ENCODE measurements around the gene REEP2.

The REEP2 gene

DNA sequence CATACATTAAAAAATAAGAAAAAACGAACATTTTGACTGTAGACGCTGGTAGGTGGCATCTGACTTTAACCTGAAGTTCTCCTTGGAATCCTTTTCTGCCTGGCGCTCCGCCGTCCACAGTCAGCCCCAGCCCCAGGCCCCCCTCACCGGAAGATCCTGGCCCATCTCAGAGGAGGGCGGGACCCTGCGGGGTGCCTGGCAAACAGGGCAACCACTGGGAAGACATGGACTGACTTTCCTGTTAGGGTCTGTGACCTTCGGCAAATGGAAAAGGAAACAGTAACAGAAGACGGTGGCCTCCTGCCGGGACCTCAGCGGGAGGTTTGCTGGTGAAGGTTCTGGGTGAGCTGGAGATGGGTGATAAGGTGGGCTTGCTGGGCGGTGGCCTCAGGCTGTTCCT lies 14.7 kb downstream of the REEP2 start:
- Histone ChIP-seq H2AK5ac (ENCODE audit: low read length, severe bottlenecking) (no peak overlapping the region), H2BK12ac (ENCODE audit: low read length in 2 of 2) (no peak overlapping the region), H3K18ac (ENCODE audit: low read depth in 1 of 2, low read length in 2 of 2) (no peak overlapping the region), H2BK5ac (ENCODE audit: low read depth, low read length, poor library complexity, severe bottlenecking) (no peak overlapping the region), H3K4me3 (ENCODE audit: insufficient read depth in 1 of 2, low read depth in 1 of 2, low read length in 2 of 2) (no peak overlapping the region), H2BK120ac (ENCODE audit: low read depth, low read length) (no peak overlapping the region), H2BK15ac (ENCODE audit: low read depth, poor library complexity, severe bottlenecking) (no peak overlapping the region), H3K4me2 (ENCODE audit: low read length, poor library complexity, severe bottlenecking) (no peak overlapping the region), H3K27me3 (ENCODE audit: control insufficient read depth in 1 of 2, insufficient read depth in 1 of 2, low read length in 2 of 2) (peaks cover 19 to 21% of the 10 kb centered on the region in 2 experiments), H3K14ac (ENCODE audit: low read length in 2 of 2) (no peak overlapping the region), H3K9me3 (ENCODE audit: control insufficient read depth, low read length) (no peaks in the 10 kb centered on the region), H3K4me1 (ENCODE audit: control insufficient read depth, insufficient read depth, low read depth, low read length) (peaks cover 14% of the 10 kb centered on the region), H3K23ac (ENCODE audit: low read length in 2 of 2) (no peak overlapping the region), H4K91ac (ENCODE audit: low read length) (no peak overlapping the region), H2AFZ (ENCODE audit: low read depth, low read length) (no peak overlapping the region), H3K9ac (ENCODE audit: low read length) (no peak overlapping the region), H3K79me1 (replicated peaks; ENCODE audit: low read length, poor library complexity, severe bottlenecking) (no peaks in the 10 kb centered on the region), H3K36me3 (ENCODE audit: control insufficient read depth in 1 of 2, insufficient read depth in 2 of 2, low read depth in 1 of 2, low read length in 2 of 2) (no peaks in the 10 kb centered on the region), H4K8ac (ENCODE audit: low read length) (no peak overlapping the region), H3K27ac (ENCODE audit: low read length, poor library complexity, severe bottlenecking) (no peak overlapping the region), H3K4ac (ENCODE audit: low read depth in 1 of 2, low read length in 2 of 2) (no peak overlapping the region)
- DNase-seq = no peak
- 83% methylated on average over 13 of the region's 13 CpGs for WGBS

DNA sequence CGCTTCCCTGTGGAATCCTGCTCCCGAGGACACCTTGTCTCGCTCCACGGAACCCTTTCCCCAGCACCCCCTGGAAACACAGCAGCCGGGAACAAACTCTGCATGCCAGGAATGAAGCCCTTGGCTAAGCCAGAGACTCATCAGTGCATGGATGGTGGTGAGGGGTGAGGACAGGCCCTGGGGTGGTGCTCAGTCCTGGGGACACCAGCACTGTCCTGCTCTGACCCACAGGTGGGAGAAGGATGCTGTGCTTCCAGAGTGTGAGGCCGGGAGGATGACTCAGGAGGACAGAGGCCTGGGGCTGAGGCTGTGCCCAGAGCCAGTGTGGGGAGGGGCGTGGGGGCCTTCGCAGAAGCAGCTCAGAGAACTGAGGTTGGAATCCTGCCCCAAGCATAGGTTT lies 15.3 kb downstream of the REEP2 start:
- 85% methylated on average over 8 of the region's 8 CpGs for WGBS

DNA sequence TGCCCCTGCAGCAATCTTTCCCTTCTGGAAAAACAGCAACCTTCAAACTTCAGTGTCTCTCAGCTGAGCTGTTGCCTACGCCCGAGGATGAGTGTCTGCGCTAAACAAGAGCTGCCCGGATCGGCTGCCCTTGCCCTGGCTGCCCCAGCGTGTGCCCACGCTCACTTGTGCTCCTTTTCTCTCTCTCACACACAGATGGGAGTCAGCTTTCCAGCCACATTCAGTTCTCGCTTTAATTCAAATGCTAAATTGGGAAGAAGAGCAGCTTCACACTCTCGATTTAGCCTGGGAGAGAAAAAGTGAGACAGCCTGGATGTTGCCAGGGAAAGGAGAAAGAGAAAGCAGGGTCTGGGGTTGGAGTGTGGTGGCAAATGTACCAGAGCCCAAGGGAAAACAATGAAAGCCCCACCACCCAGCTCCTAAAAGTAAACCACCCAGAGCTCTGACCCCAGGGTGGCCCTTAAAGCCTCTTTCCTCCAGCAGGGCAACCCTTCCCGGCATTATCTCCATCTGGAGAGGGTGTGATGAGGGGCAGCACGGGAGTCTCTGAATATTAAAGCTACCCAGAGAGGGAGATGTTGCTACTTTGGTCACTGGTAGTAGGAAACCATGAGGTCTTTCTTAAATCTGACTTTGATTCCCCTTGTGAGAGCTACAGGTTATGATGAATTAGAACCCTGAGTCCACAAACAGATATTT lies 16.5 kb downstream of the REEP2 start:
- peaks cover 19% of the 10 kb centered on the region in 2 experiments for H3K27me3 ChIP-seq (ENCODE audit: control insufficient read depth in 1 of 2, insufficient read depth in 1 of 2, low read length in 2 of 2)
- H3K4me1 ChIP-seq (ENCODE audit: control insufficient read depth, insufficient read depth, low read depth, low read length) = no peaks in the 10 kb centered on the region
- WGBS = 74% methylated on average over 9 of the region's 11 CpGs
- H4K8ac ChIP-seq (ENCODE audit: low read length) = no peak overlapping the region
- H3K79me1 ChIP-seq (replicated peaks; ENCODE audit: low read length, poor library complexity, severe bottlenecking) = no peaks in the 10 kb centered on the region
- no peak overlapping the region for H3K27ac ChIP-seq (ENCODE audit: low read length, poor library complexity, severe bottlenecking)
- H3K14ac ChIP-seq (ENCODE audit: low read length in 2 of 2) = peak overlapping the region in 1 of 2 experiments; percentile 41
- no peak overlapping the region for H2AFZ ChIP-seq (ENCODE audit: low read depth, low read length)
- no peak overlapping the region for H3K23ac ChIP-seq (ENCODE audit: low read length in 2 of 2)
- H3K4ac ChIP-seq (ENCODE audit: low read depth in 1 of 2, low read length in 2 of 2) = no peak overlapping the region
- no peak overlapping the region for H3K4me3 ChIP-seq (ENCODE audit: insufficient read depth in 1 of 2, low read depth in 1 of 2, low read length in 2 of 2)
- H4K91ac ChIP-seq (ENCODE audit: low read length) = no peak overlapping the region
- no peaks in the 10 kb centered on the region for H3K9me3 ChIP-seq (ENCODE audit: control insufficient read depth, low read length)
- no peak overlapping the region for H2BK120ac ChIP-seq (ENCODE audit: low read depth, low read length)
- H3K18ac ChIP-seq (ENCODE audit: low read depth in 1 of 2, low read length in 2 of 2) = no peak overlapping the region
- no peak overlapping the region for H2AK5ac ChIP-seq (ENCODE audit: low read length, severe bottlenecking)
- H2BK12ac ChIP-seq (ENCODE audit: low read length in 2 of 2) = no peak overlapping the region
- H3K9ac ChIP-seq (ENCODE audit: low read length) = no peak overlapping the region
- no peak for DNase-seq
- no peak overlapping the region for H2BK5ac ChIP-seq (ENCODE audit: low read depth, low read length, poor library complexity, severe bottlenecking)
- H3K4me2 ChIP-seq (ENCODE audit: low read length, poor library complexity, severe bottlenecking) = no peak overlapping the region
- H2BK15ac ChIP-seq (ENCODE audit: low read depth, poor library complexity, severe bottlenecking) = no peak overlapping the region
- H3K36me3 ChIP-seq (ENCODE audit: control insufficient read depth in 1 of 2, insufficient read depth in 2 of 2, low read depth in 1 of 2, low read length in 2 of 2) = no peaks in the 10 kb centered on the region

More for the DNA sequence above, 15.3 kb downstream of the REEP2 start:
- Histone ChIP-seq H3K79me1 (replicated peaks; ENCODE audit: low read length, poor library complexity, severe bottlenecking) (no peaks in the 10 kb centered on the region), H3K4me2 (ENCODE audit: low read length, poor library complexity, severe bottlenecking) (no peak overlapping the region), H2AK5ac (ENCODE audit: low read length, severe bottlenecking) (no peak overlapping the region), H3K27ac (ENCODE audit: low read length, poor library complexity, severe bottlenecking) (no peak overlapping the region), H4K8ac (ENCODE audit: low read length) (no peak overlapping the region), H2BK15ac (ENCODE audit: low read depth, poor library complexity, severe bottlenecking) (no peak overlapping the region), H3K4me1 (ENCODE audit: control insufficient read depth, insufficient read depth, low read depth, low read length) (peaks cover 10% of the 10 kb centered on the region), H3K36me3 (ENCODE audit: control insufficient read depth in 1 of 2, insufficient read depth in 2 of 2, low read depth in 1 of 2, low read length in 2 of 2) (no peaks in the 10 kb centered on the region), H3K14ac (ENCODE audit: low read length in 2 of 2) (peak overlapping the region in 1 of 2 experiments; percentile 41), H3K4ac (ENCODE audit: low read depth in 1 of 2, low read length in 2 of 2) (no peak overlapping the region), H3K18ac (ENCODE audit: low read depth in 1 of 2, low read length in 2 of 2) (no peak overlapping the region), H4K91ac (ENCODE audit: low read length) (no peak overlapping the region), H3K27me3 (ENCODE audit: control insufficient read depth in 1 of 2, insufficient read depth in 1 of 2, low read length in 2 of 2) (peaks cover 19% of the 10 kb centered on the region in 2 experiments), H3K9ac (ENCODE audit: low read length) (no peak overlapping the region), H3K4me3 (ENCODE audit: insufficient read depth in 1 of 2, low read depth in 1 of 2, low read length in 2 of 2) (no peak overlapping the region), H2BK120ac (ENCODE audit: low read depth, low read length) (no peak overlapping the region), H2BK5ac (ENCODE audit: low read depth, low read length, poor library complexity, severe bottlenecking) (no peak overlapping the region), H3K23ac (ENCODE audit: low read length in 2 of 2) (no peak overlapping the region), H2AFZ (ENCODE audit: low read depth, low read length) (no peak overlapping the region), H3K9me3 (ENCODE audit: control insufficient read depth, low read length) (no peaks in the 10 kb centered on the region), H2BK12ac (ENCODE audit: low read length in 2 of 2) (no peak overlapping the region)
- DNase-seq = no peak

DNA sequence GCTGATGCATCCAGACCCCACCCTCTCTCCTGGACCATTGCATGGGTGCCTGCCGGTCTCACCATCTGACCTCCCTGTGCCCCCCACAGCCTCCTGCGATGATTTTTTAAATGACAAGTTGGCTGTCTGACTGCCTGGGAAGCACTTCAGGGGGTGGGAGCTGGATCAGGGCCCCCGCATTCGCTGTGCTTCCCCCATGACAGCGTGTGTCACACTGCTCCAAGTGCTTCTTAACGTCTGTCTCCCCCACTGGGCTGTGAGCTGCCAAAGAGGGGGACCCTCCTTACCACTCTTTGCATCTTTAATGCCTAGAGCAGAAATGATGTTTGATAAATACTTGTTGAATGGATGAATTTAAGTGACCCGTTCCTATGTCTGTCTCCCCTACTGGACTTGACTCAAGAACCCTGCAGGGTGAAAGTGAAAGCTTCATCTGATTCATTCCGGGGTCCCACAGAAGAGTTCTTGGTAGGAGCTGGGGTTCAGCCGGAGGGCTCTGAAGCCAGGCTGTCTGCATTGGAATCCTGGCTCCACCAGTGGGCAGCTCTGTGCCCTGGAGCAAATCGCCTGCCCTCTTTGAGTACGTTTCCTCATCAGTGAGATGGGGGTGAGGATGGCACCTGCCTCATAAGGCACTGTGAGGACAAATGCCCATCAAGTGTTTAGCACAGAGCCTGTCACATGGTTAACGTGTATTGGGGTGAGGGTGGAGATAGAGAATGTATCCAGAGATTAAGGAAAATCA lies 18.8 kb downstream of the REEP2 start:
- Histone ChIP-seq H3K27me3 (ENCODE audit: control insufficient read depth in 1 of 2, insufficient read depth in 1 of 2, low read length in 2 of 2) (peaks cover 19% of the 10 kb centered on the region in 2 experiments), H3K14ac (ENCODE audit: low read length in 2 of 2) (no peak overlapping the region)
- 85% methylated on average over 12 of the region's 12 CpGs for WGBS

More for the DNA sequence above, 18.8 kb downstream of the REEP2 start:
- H3K23ac ChIP-seq (ENCODE audit: low read length in 2 of 2) = no peak overlapping the region
- no peaks in the 10 kb centered on the region for H3K4me1 ChIP-seq (ENCODE audit: control insufficient read depth, insufficient read depth, low read depth, low read length)
- no peak overlapping the region for H2BK120ac ChIP-seq (ENCODE audit: low read depth, low read length)
- H3K9ac ChIP-seq (ENCODE audit: low read length) = no peak overlapping the region
- no peak for DNase-seq
- H4K91ac ChIP-seq (ENCODE audit: low read length) = no peak overlapping the region
- H3K79me1 ChIP-seq (replicated peaks; ENCODE audit: low read length, poor library complexity, severe bottlenecking) = no peaks in the 10 kb centered on the region
- H3K18ac ChIP-seq (ENCODE audit: low read depth in 1 of 2, low read length in 2 of 2) = no peak overlapping the region
- H2BK12ac ChIP-seq (ENCODE audit: low read length in 2 of 2) = no peak overlapping the region
- no peak overlapping the region for H3K4ac ChIP-seq (ENCODE audit: low read depth in 1 of 2, low read length in 2 of 2)
- H2AFZ ChIP-seq (ENCODE audit: low read depth, low read length) = no peak overlapping the region
- H3K9me3 ChIP-seq (ENCODE audit: control insufficient read depth, low read length) = no peaks in the 10 kb centered on the region
- no peak overlapping the region for H3K4me3 ChIP-seq (ENCODE audit: insufficient read depth in 1 of 2, low read depth in 1 of 2, low read length in 2 of 2)
- no peak overlapping the region for H3K27ac ChIP-seq (ENCODE audit: low read length, poor library complexity, severe bottlenecking)
- no peak overlapping the region for H4K8ac ChIP-seq (ENCODE audit: low read length)
- no peak overlapping the region for H3K4me2 ChIP-seq (ENCODE audit: low read length, poor library complexity, severe bottlenecking)
- H2BK15ac ChIP-seq (ENCODE audit: low read depth, poor library complexity, severe bottlenecking) = no peak overlapping the region
- no peak overlapping the region for H2AK5ac ChIP-seq (ENCODE audit: low read length, severe bottlenecking)
- H3K36me3 ChIP-seq (ENCODE audit: control insufficient read depth in 1 of 2, insufficient read depth in 2 of 2, low read depth in 1 of 2, low read length in 2 of 2) = no peaks in the 10 kb centered on the region
- H2BK5ac ChIP-seq (ENCODE audit: low read depth, low read length, poor library complexity, severe bottlenecking) = no peak overlapping the region

Data from mesenchymal stem cell (in vitro differentiated cells and primary cell).